Ectodermal cell (in vitro differentiated cells): Measurements from ENCODE around the gene LMLN.

ENCODE experiments used
- H3K27ac ChIP-seq: 2 replicates; pipeline ENCODE4 v1.7.0; 2013; ENCODE audit warnings: mild to moderate bottlenecking, low read depth, low read length; ENCODE audit not compliant: insufficient read depth, poor library complexity, severe bottlenecking
- H3K27me3 ChIP-seq: 2 replicates; pipeline ENCODE4 v1.7.0; 2013; ENCODE audit warnings: mild to moderate bottlenecking, low read length; ENCODE audit not compliant: insufficient read depth, control insufficient read depth, poor library complexity, severe bottlenecking
- H3K36me3 ChIP-seq: one replicate; pipeline ENCODE4 v1.7.0; 2013; ENCODE audit warnings: low read length; ENCODE audit not compliant: control insufficient read depth, insufficient read depth
- H3K4me1 ChIP-seq: one replicate; pipeline ENCODE4 v1.7.0; 2013; ENCODE audit warnings: low read length; ENCODE audit not compliant: control insufficient read depth, insufficient read depth
- H3K4me3 ChIP-seq: 2 replicates; pipeline ENCODE4 v1.7.0; 2013; ENCODE audit warnings: low read depth, low read length, control low read depth; ENCODE audit not compliant: insufficient read depth
- H3K9me3 ChIP-seq: 2 replicates; pipeline ENCODE4 v1.7.0; 2013; ENCODE audit warnings: mild to moderate bottlenecking, low read length, moderate library complexity; ENCODE audit not compliant: control insufficient read depth
- WGBS, 2 experiments: methylation state at CpG; one replicate each; pipeline ENCODE4 v1.1.7; 2013; ENCODE audit warnings: missing lambda C conversion rate in 2 of 2; 5-methylcytosine and 5-hydroxymethylcytosine counted together

Gene LMLN

DNA sequence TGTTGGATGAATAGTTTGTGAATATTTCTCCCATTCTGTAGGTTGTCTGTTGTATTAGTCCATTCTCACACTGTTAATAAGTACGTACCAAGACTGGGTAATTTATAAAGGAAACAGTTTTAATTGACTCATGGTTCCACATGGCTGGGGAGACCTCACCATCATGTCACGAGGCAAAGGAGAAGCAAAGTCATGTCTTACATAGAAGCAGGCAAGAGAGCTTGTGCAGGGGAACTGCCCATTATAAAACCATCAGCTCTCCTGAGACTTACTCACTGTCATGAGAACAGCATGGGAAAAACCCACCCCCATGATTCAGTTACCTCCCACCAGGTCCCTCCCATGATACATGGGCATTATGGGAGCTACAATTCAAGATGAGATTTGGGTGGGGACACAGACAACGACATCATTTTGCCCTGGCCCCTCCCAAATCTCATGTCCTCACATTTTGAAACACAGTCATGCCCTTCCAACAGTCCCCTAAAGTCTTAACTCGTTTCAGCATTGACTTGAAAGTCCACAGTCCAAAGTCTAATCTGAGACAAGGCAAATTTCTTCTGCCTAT is 133.2 kb downstream of the LMLN start:
- Histone ChIP-seq H3K36me3 (no peaks in the 10 kb centered on the region), H3K9me3 (peaks cover 2% of the 10 kb centered on the region), H3K27me3 (peaks cover 8% of the 10 kb centered on the region), H3K4me3 (no peak overlapping the region), H3K27ac (no peak overlapping the region), H3K4me1 (no peaks in the 10 kb centered on the region)
- WGBS, 2 experiments: 69 to 71% methylated on average over 4 of the region's 4 CpGs
